Nephron (organoid): ENCODE data around the gene PRIMA1.

Experiments used
- H3K27ac Mint-ChIP-seq, 3 experiments: 2 replicates each; pipeline ENCODE4 v1.8.0; 2020; ENCODE audit warnings: mixed read lengths in 3 of 3, mild to moderate bottlenecking in 2 of 3, moderate library complexity in 1 of 3
- H3K27me3 Mint-ChIP-seq: 2 replicates; pipeline ENCODE4 v1.8.0; 2021; ENCODE audit warnings: low read depth, mild to moderate bottlenecking, moderate library complexity, mixed read lengths
- H3K36me3 Mint-ChIP-seq: 2 replicates; pipeline ENCODE4 v1.8.0; 2020; ENCODE audit warnings: low read depth, mixed read lengths
- H3K4me1 Mint-ChIP-seq: 2 replicates; pipeline ENCODE4 v1.8.0; 2020; ENCODE audit warnings: mixed read lengths
- H3K4me3 Mint-ChIP-seq, 3 experiments: 2 replicates each; pipeline ENCODE4 v1.8.0; 2020; ENCODE audit warnings: mild to moderate bottlenecking in 3 of 3, mixed read lengths in 3 of 3, moderate library complexity in 2 of 3
- H3K9me3 Mint-ChIP-seq: 2 replicates; pipeline ENCODE4 v1.8.0; 2020; ENCODE audit warnings: mixed read lengths
- TF ChIP-seq, protein P1 (sequence below), 3 experiments: fragments of 200-600 bp; sonication (generic); IDR thresholded peaks; one replicate each; pipeline ENCODE4 v1.5.0; 2021; ENCODE audit warnings: antibody characterized with exemption in 3 of 3; ENCODE audit not compliant: unreplicated experiment in 3 of 3

The PRIMA1 gene

DNA sequence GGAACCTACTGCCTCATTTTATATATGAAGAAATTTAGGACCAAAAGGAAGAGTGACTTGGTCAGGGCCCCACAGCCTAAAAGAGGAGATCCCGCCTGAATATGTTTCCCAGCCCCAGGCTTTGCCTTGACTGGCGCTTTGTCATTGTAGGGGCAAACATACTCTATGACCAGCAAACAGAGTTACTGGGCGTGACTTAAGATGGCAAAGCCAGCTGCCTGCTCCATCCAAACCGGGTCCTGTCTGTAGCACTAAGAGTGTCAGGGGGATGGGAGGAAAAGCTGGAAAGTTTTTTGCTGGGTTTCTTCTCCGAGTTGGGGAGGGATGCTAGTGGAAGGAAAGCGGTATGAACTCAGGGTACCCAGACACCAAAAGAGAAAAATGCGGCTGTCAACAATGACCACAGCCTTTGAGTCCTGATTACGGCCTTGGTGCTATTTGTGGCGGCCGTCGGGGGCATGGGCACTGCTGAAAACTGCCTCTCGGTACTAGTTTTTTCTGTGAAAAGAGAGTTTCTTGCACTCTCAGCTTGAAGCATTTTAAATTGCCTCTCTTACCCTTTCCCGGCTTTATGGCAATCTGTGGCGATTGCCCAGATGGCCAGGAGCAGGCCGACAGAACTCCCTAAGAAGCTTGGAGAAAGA lies 82.7 kb downstream of the PRIMA1 start:
- no peaks in the 10 kb centered on the region for H3K36me3 Mint-ChIP-seq
- H3K27me3 Mint-ChIP-seq: peaks cover 3% of the 10 kb centered on the region
- no peak overlapping the region for H3K4me3 Mint-ChIP-seq
- H3K4me1 Mint-ChIP-seq: no peaks in the 10 kb centered on the region
- H3K27ac Mint-ChIP-seq: no peak overlapping the region
- TF ChIP-seq, protein P1, sequence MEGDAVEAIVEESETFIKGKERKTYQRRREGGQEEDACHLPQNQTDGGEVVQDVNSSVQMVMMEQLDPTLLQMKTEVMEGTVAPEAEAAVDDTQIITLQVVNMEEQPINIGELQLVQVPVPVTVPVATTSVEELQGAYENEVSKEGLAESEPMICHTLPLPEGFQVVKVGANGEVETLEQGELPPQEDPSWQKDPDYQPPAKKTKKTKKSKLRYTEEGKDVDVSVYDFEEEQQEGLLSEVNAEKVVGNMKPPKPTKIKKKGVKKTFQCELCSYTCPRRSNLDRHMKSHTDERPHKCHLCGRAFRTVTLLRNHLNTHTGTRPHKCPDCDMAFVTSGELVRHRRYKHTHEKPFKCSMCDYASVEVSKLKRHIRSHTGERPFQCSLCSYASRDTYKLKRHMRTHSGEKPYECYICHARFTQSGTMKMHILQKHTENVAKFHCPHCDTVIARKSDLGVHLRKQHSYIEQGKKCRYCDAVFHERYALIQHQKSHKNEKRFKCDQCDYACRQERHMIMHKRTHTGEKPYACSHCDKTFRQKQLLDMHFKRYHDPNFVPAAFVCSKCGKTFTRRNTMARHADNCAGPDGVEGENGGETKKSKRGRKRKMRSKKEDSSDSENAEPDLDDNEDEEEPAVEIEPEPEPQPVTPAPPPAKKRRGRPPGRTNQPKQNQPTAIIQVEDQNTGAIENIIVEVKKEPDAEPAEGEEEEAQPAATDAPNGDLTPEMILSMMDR (IDR thresholded peaks at IDR 0.05; ENCODE audit: unreplicated experiment in 3 of 3): no peak
- no peaks in the 10 kb centered on the region for H3K9me3 Mint-ChIP-seq

- Mint-ChIP-seq H3K4me3 (no peak overlapping the region), H3K27ac (no peak overlapping the region)
- TF ChIP-seq, protein P1 (IDR thresholded peaks at IDR 0.05; ENCODE audit: unreplicated experiment in 3 of 3): no peak
Observed at GRCh38 chr14:93703941-93704340, 84.3 kb downstream of the PRIMA1 start.

GRCh38 chr14:93702946-93703345 lies 85.3 kb downstream of the PRIMA1 start:
- peaks cover 16% of the 10 kb centered on the region for H3K9me3 Mint-ChIP-seq
- TF ChIP-seq, protein P1 (IDR thresholded peaks at IDR 0.05; ENCODE audit: unreplicated experiment in 3 of 3): no peak
- H3K4me3 Mint-ChIP-seq: no peak overlapping the region
- H3K36me3 Mint-ChIP-seq: no peaks in the 10 kb centered on the region
- peaks cover 3% of the 10 kb centered on the region for H3K27me3 Mint-ChIP-seq
- no peak overlapping the region for H3K27ac Mint-ChIP-seq
- no peaks in the 10 kb centered on the region for H3K4me1 Mint-ChIP-seq

More at GRCh38 chr14:93703941-93704340, 84.3 kb downstream of the PRIMA1 start:
- Mint-ChIP-seq H3K36me3 (no peaks in the 10 kb centered on the region), H3K9me3 (peaks cover 12% of the 10 kb centered on the region), H3K4me1 (no peaks in the 10 kb centered on the region), H3K27me3 (peaks cover 3% of the 10 kb centered on the region)

- TF ChIP-seq, protein P1 (IDR thresholded peaks at IDR 0.05; ENCODE audit: unreplicated experiment in 3 of 3): no peak
- peaks cover 3% of the 10 kb centered on the region for H3K27me3 Mint-ChIP-seq
- H3K36me3 Mint-ChIP-seq: no peaks in the 10 kb centered on the region
- no peak overlapping the region for H3K27ac Mint-ChIP-seq
- no peak overlapping the region for H3K4me3 Mint-ChIP-seq
- no peaks in the 10 kb centered on the region for H3K4me1 Mint-ChIP-seq
- H3K9me3 Mint-ChIP-seq: peaks cover 19% of the 10 kb centered on the region
Observed at GRCh38 chr14:93701562-93701961, 86.7 kb downstream of the PRIMA1 start.

DNA sequence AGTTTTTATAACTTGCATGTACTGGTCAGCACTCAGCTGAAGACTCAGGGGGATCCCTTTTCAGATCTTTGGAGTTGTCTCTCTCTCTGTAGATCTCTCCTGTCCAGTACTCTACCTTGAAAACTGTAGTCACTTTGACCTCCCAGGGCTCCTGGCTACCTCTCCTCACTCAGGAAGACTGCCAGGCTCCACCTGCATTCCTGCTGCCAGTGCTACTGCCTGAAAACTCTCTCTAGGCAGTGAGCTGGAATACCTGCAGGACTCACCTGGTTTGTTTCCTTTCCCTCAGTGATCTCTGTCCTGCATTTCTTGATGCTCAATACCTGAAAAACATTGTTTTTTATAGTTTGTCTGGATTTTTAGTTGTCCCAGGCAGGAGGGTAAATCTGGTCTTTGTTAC lies 87.4 kb downstream of the PRIMA1 start:
- H3K27me3 Mint-ChIP-seq: no peaks in the 10 kb centered on the region
- TF ChIP-seq, protein P1 (IDR thresholded peaks at IDR 0.05; ENCODE audit: unreplicated experiment in 3 of 3): no peak

DNA sequence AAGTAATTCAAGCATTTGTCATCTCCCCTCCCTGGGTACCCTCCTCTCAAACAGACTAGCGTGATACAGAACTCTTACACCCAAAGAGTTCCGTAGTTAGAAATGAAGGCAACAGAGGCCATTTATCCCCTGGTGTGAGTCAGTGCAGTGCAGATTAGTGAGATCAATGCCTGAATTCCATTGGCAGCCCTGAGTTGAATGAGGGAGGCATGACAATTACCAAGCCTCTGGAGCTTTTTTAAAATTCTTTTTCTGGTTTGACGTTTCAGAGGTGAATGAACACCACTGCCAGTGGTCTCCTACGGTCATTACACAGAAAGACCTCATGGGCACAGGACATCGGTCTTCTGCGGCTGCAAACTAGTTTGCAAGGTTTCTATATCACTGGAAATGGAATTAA lies 94.4 kb downstream of the PRIMA1 start:
- no peak overlapping the region for H3K4me3 Mint-ChIP-seq
- peaks cover 14% of the 10 kb centered on the region for H3K27me3 Mint-ChIP-seq
- TF ChIP-seq, protein P1 (IDR thresholded peaks at IDR 0.05; ENCODE audit: unreplicated experiment in 3 of 3): no peak
- H3K27ac Mint-ChIP-seq: no peak overlapping the region
- no peaks in the 10 kb centered on the region for H3K36me3 Mint-ChIP-seq
- H3K4me1 Mint-ChIP-seq: peaks cover 8% of the 10 kb centered on the region
- H3K9me3 Mint-ChIP-seq: peaks cover 9% of the 10 kb centered on the region

More for the DNA sequence above, 87.4 kb downstream of the PRIMA1 start:
- H3K27ac Mint-ChIP-seq: no peak overlapping the region
- H3K9me3 Mint-ChIP-seq: peaks cover 20% of the 10 kb centered on the region
- no peaks in the 10 kb centered on the region for H3K4me1 Mint-ChIP-seq
- H3K36me3 Mint-ChIP-seq: no peaks in the 10 kb centered on the region
- no peak overlapping the region for H3K4me3 Mint-ChIP-seq
